CD14-positive monocyte (primary cell): ENCODE results near the gene DPPA2. TPM values are rescaled to one million over a fixed set of nuclear protein-coding genes. Genes with fewer than 3 reads are reported as not detected.

Experiments used
- DNase-seq, 3 donors: peaks; one replicate each; pipeline ENCODE4 v3.0.0-alpha.2; 2011 to 2022
- H2AFZ ChIP-seq: 2 replicates; pipeline ENCODE4 v1.6.0; 2012; ENCODE audit warnings: mild to moderate bottlenecking, low read depth, low read length, inconsistent platforms; ENCODE audit not compliant: insufficient read depth, poor library complexity, severe bottlenecking
- H3K27ac ChIP-seq, 2 donors: 1 replicate in 1 of 2; 2 replicates in 1 of 2; pipeline ENCODE4 v1.5.1; 2012 to 2013; ENCODE audit warnings: low read length in 2 of 2, control low read depth in 1 of 2, inconsistent platforms in 1 of 2, low read depth in 1 of 2, mild to moderate bottlenecking in 1 of 2
- H3K27me3 ChIP-seq, 2 donors: one replicate each; pipeline versions ENCODE4 v1.6.0 to v1.6.1; 2011 to 2013; ENCODE audit warnings: low read length in 2 of 2; ENCODE audit not compliant: control insufficient read depth in 2 of 2, insufficient read depth in 2 of 2
- H3K36me3 ChIP-seq, 2 donors: replicated peaks in 1 of 2; 1 replicate in 1 of 2; 2 replicates in 1 of 2; pipeline versions ENCODE4 v1.5.1 to v1.6.1; 2012 to 2013; ENCODE audit warnings: low read length in 2 of 2, control low read depth in 1 of 2, inconsistent platforms in 1 of 2, mild to moderate bottlenecking in 1 of 2; ENCODE audit not compliant: insufficient read depth in 2 of 2, control insufficient read depth in 1 of 2
- H3K4me1 ChIP-seq, 2 donors: 1 replicate in 1 of 2; 2 replicates in 1 of 2; pipeline versions ENCODE4 v1.5.1 to v1.6.1; 2012 to 2013; ENCODE audit warnings: low read length in 2 of 2, control low read depth in 1 of 2, inconsistent platforms in 1 of 2, mild to moderate bottlenecking in 1 of 2, moderate library complexity in 1 of 2; ENCODE audit not compliant: insufficient read depth in 2 of 2, control insufficient read depth in 1 of 2
- H3K4me2 ChIP-seq: replicated peaks from 2 replicates; pipeline ENCODE3; 2012; ENCODE audit warnings: low read length, moderate library complexity, mild to moderate bottlenecking; ENCODE audit not compliant: poor library complexity, severe bottlenecking; ENCODE audit errors: extremely low read depth
- H3K4me3 ChIP-seq, 3 experiments: fragments of 200-600 bp in 1 of 3; sonication (generic) in 1 of 3; replicated peaks in 1 of 3; 1 replicate in 2 of 3; 2 replicates in 1 of 3; pipeline ENCODE4 v1.5.1; 2011 to 2013; ENCODE audit warnings: low read length in 3 of 3, mild to moderate bottlenecking in 3 of 3, control low read depth in 2 of 3, low read depth in 2 of 3, inconsistent platforms in 1 of 3, moderate library complexity in 1 of 3
- H3K79me2 ChIP-seq: 2 replicates; pipeline ENCODE4 v1.6.0; 2012; ENCODE audit warnings: mild to moderate bottlenecking, control low read depth, inconsistent platforms, low read length, moderate library complexity; ENCODE audit not compliant: insufficient read depth
- H3K9ac ChIP-seq: 2 replicates; pipeline ENCODE4 v1.6.0; 2017; ENCODE audit warnings: low read length, mild to moderate bottlenecking; ENCODE audit not compliant: insufficient read depth, poor library complexity, severe bottlenecking
- H3K9me3 ChIP-seq, 2 donors: replicated peaks in 1 of 2; 1 replicate in 1 of 2; 2 replicates in 1 of 2; pipeline versions ENCODE4 v1.5.1 to v1.6.1; 2012 to 2013; ENCODE audit warnings: low read length in 2 of 2, control low read depth in 1 of 2; ENCODE audit not compliant: control insufficient read depth in 1 of 2, insufficient read depth in 1 of 2
- H4K20me1 ChIP-seq: 2 replicates; pipeline ENCODE4 v1.6.0; 2012; ENCODE audit warnings: mild to moderate bottlenecking, low read length, control low read depth, moderate library complexity; ENCODE audit not compliant: insufficient read depth
- H3K27ac Mint-ChIP-seq, 7 donors: one replicate each; pipeline ENCODE4 v1.8.0; 2020; ENCODE audit warnings: mild to moderate bottlenecking in 7 of 7, mixed read lengths in 7 of 7, moderate library complexity in 6 of 7, inconsistent platforms in 2 of 7
- H3K27me3 Mint-ChIP-seq, 3 donors: one replicate each; pipeline ENCODE4 v1.8.0; 2021 to 2022; ENCODE audit warnings: low read depth in 3 of 3, mild to moderate bottlenecking in 3 of 3, mixed read lengths in 3 of 3, moderate library complexity in 3 of 3, inconsistent platforms in 1 of 3
- H3K36me3 Mint-ChIP-seq, 2 donors: one replicate each; pipeline ENCODE4 v1.8.0; 2020; ENCODE audit warnings: mixed read lengths in 2 of 2, inconsistent platforms in 1 of 2, mild to moderate bottlenecking in 1 of 2
- H3K4me1 Mint-ChIP-seq: one replicate; pipeline ENCODE4 v1.8.0; 2020; ENCODE audit warnings: mild to moderate bottlenecking, mixed read lengths
- H3K4me3 Mint-ChIP-seq, 2 donors: one replicate each; pipeline ENCODE4 v1.8.0; 2020; ENCODE audit warnings: mild to moderate bottlenecking in 2 of 2, mixed read lengths in 2 of 2, moderate library complexity in 1 of 2
- H3K9me3 Mint-ChIP-seq, 7 donors: one replicate each; pipeline ENCODE4 v1.8.0; 2020 to 2022; ENCODE audit warnings: mixed read lengths in 7 of 7, mild to moderate bottlenecking in 6 of 7, moderate library complexity in 6 of 7, inconsistent platforms in 2 of 7
- WGBS: methylation state at CpG from one replicate; pipeline ENCODE4 v1.1.5; 2013; ENCODE audit warnings: missing lambda C conversion rate; ENCODE audit not compliant: insufficient coverage; 5-methylcytosine and 5-hydroxymethylcytosine counted together
- intact Hi-C, 2 donors: fragments of 100-400 bp; cut with micrococcal nuclease; formaldehyde crosslinking; loops; one replicate each; pipeline versions ENCODE4 v1.15.0 to v1.15.1; 2023
- polyA plus RNA-seq, 3 donors: library from polyadenylated mRNA; depleted of rRNA in 1 of 3; unstranded in 2 of 3; stranded (reverse) in 1 of 3; fragments of 300-500 nt in 2 of 3; fragments of >200 nt in 1 of 3; fragmentation: Illumina TruSeq in 2 of 3; gene quantifications; 1 replicate in 2 of 3; 2 replicates in 1 of 3; pipeline ENCODE4 v1.2.3, GENCODE V29; 2012 to 2021
- TF ChIP-seq, protein P1 (sequence below): fragments of 200-600 bp; IDR thresholded peaks from one replicate; pipeline ENCODE4 v1.8.0; 2022; ENCODE audit warnings: antibody characterized with exemption, mild to moderate bottlenecking

Gene DPPA2
- polyA plus RNA-seq, 3 donors: not detected

DNA sequence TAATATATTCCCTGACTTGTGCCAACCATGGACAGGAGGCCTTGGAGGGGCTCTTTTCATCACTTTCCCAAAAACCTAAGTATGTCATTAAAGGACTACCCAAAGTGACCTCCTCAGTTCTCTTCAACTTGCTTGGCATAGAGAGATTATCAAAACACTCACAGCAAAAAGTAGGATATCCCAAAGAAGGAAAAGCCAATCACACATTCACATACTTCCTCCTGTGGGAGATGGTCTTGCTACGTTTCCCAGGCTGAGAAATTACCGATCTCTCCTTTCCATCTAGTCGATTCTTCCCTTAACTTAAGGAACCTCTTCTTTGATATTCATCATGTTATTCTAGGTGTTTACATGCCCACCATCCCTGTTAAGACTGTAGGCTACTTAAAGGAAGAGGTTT is 11.9 kb upstream of the DPPA2 start:
- peaks cover 0 to 7% (median 0%) of the 10 kb centered on the region in 7 donors for H3K9me3 Mint-ChIP-seq
- H3K4me3 Mint-ChIP-seq: no peak overlapping the region
- H2AFZ ChIP-seq: no peak overlapping the region
- H3K27ac Mint-ChIP-seq: no peak overlapping the region
- no peaks in the 10 kb centered on the region for H3K27me3 ChIP-seq
- no CpG with 5 or more reads among the region's 3 CpGs for WGBS
- no peaks in the 10 kb centered on the region for H4K20me1 ChIP-seq
- intact Hi-C loops: no loop called here
- H3K27ac ChIP-seq: no peak overlapping the region
- no peak overlapping the region for H3K4me3 ChIP-seq
- no peaks in the 10 kb centered on the region for H3K9me3 ChIP-seq
- H3K4me1 Mint-ChIP-seq: peaks cover 10% of the 10 kb centered on the region
- H3K9ac ChIP-seq: no peak overlapping the region
- no peaks in the 10 kb centered on the region for H3K36me3 ChIP-seq
- no peaks in the 10 kb centered on the region for H3K27me3 Mint-ChIP-seq
- TF ChIP-seq, protein P1, sequence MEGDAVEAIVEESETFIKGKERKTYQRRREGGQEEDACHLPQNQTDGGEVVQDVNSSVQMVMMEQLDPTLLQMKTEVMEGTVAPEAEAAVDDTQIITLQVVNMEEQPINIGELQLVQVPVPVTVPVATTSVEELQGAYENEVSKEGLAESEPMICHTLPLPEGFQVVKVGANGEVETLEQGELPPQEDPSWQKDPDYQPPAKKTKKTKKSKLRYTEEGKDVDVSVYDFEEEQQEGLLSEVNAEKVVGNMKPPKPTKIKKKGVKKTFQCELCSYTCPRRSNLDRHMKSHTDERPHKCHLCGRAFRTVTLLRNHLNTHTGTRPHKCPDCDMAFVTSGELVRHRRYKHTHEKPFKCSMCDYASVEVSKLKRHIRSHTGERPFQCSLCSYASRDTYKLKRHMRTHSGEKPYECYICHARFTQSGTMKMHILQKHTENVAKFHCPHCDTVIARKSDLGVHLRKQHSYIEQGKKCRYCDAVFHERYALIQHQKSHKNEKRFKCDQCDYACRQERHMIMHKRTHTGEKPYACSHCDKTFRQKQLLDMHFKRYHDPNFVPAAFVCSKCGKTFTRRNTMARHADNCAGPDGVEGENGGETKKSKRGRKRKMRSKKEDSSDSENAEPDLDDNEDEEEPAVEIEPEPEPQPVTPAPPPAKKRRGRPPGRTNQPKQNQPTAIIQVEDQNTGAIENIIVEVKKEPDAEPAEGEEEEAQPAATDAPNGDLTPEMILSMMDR: no peak
- H3K4me1 ChIP-seq: no peaks in the 10 kb centered on the region
- H3K4me2 ChIP-seq: no peak overlapping the region
- no peaks in the 10 kb centered on the region for H3K79me2 ChIP-seq
- no peaks in the 10 kb centered on the region for H3K36me3 Mint-ChIP-seq
- DNase-seq: no peak

DNA sequence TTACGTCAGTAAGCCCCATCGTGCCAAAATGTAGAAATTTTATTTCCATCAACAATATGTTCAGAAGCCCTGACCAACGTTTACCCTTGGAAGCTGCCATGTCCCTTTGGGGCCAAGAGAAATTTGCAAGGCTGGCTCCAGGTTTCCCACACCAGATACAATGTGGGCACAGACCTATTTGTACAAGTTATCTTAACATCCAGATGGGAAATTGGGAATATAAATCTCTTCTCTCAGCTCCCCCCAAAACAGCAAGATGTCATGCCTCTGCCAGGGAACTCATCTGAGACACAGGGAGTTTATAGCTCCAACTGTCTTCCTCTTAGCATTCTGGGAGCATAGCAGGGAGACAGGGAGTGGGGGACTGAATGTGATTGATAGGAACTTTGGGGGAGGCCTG is 9.3 kb upstream of the DPPA2 start:
- H3K36me3 Mint-ChIP-seq: no peaks in the 10 kb centered on the region
- no peaks in the 10 kb centered on the region for H3K27me3 Mint-ChIP-seq
- intact Hi-C loops: no loop called here
- Histone ChIP-seq H3K79me2 (no peaks in the 10 kb centered on the region), H3K27ac (no peak overlapping the region), H2AFZ (no peak overlapping the region), H3K4me1 (no peaks in the 10 kb centered on the region), H3K4me3 (no peak overlapping the region), H3K9me3 (peaks cover 0 to 4% of the 10 kb centered on the region in 2 donors), H3K4me2 (no peak overlapping the region), H4K20me1 (no peaks in the 10 kb centered on the region), H3K27me3 (no peaks in the 10 kb centered on the region), H3K36me3 (no peaks in the 10 kb centered on the region), H3K9ac (no peak overlapping the region)
- DNase-seq: no peak
- peaks cover 0 to 8% (median 2%) of the 10 kb centered on the region in 7 donors for H3K9me3 Mint-ChIP-seq
- no peak overlapping the region for H3K27ac Mint-ChIP-seq
- peaks cover 10% of the 10 kb centered on the region for H3K4me1 Mint-ChIP-seq
- WGBS: no CpG with 5 or more reads among the region's 3 CpGs
- H3K4me3 Mint-ChIP-seq: no peak overlapping the region
- TF ChIP-seq, protein P1: no peak
